Loucy (cell line): ENCODE results near the gene GCSH.

ENCODE experiments used
- H2AFZ ChIP-seq: fragments of 200-600 bp; sonication (generic); 2 replicates; pipeline ENCODE4 v1.6.0; 2016; ENCODE audit warnings: antibody characterized with exemption, mild to moderate bottlenecking, low read length, moderate library complexity
- H3F3A ChIP-seq: fragments of 200-600 bp; 2 replicates; pipeline ENCODE4 v1.6.0; 2016; ENCODE audit warnings: antibody characterized with exemption, low read depth, mild to moderate bottlenecking
- H3K27me3 ChIP-seq: fragments of 200-600 bp; sonication (generic); 2 replicates; pipeline ENCODE4 v1.6.1; 2014; ENCODE audit warnings: low read length, mild to moderate bottlenecking; ENCODE audit not compliant: insufficient read depth, poor library complexity, severe bottlenecking
- H3K36me3 ChIP-seq: fragments of 200-600 bp; sonication (generic); 2 replicates; pipeline ENCODE4 v1.6.1; 2016; ENCODE audit warnings: low read length; ENCODE audit not compliant: insufficient read depth
- H3K4me1 ChIP-seq: fragments of 200-600 bp; sonication (generic); 2 replicates; pipeline ENCODE4 v1.5.1; 2014; ENCODE audit warnings: low read length, mild to moderate bottlenecking; ENCODE audit not compliant: insufficient read depth, poor library complexity, severe bottlenecking
- H3K4me2 ChIP-seq: fragments of 200-600 bp; sonication (generic); 2 replicates; pipeline ENCODE4 v1.6.0; 2014; ENCODE audit warnings: antibody characterized with exemption, low read length, low read depth, mild to moderate bottlenecking; ENCODE audit not compliant: poor library complexity, severe bottlenecking
- H3K4me3 ChIP-seq: fragments of 200-600 bp; sonication (generic); 2 replicates; pipeline ENCODE4 v1.5.1; 2014; ENCODE audit warnings: low read length, mild to moderate bottlenecking, mixed read lengths; ENCODE audit not compliant: poor library complexity, severe bottlenecking
- H3K79me2 ChIP-seq: fragments of 200-600 bp; sonication (generic); 2 replicates; pipeline ENCODE4 v1.6.1; 2014; ENCODE audit warnings: low read length; ENCODE audit not compliant: insufficient read depth
- H3K9ac ChIP-seq: fragments of 200-600 bp; sonication (generic); 2 replicates; pipeline ENCODE4 v1.6.0; 2014; ENCODE audit warnings: mild to moderate bottlenecking, low read depth, low read length, moderate library complexity; ENCODE audit not compliant: poor library complexity, severe bottlenecking
- H3K9me2 ChIP-seq: fragments of 200-600 bp; sonication (generic); replicated peaks from 2 replicates; pipeline ENCODE4 v1.6.1; 2016; ENCODE audit warnings: low read depth, low read length, mixed read lengths
- H3K9me3 ChIP-seq: fragments of 200-600 bp; sonication (generic); 2 replicates; pipeline ENCODE4 v1.6.1; 2014; ENCODE audit warnings: mild to moderate bottlenecking, antibody characterized with exemption, low read length, low read depth; ENCODE audit not compliant: insufficient read depth
- H4K20me1 ChIP-seq: fragments of 200-600 bp; sonication (generic); 2 replicates; pipeline ENCODE4 v1.6.0; 2014; ENCODE audit warnings: antibody characterized with exemption, low read length, mild to moderate bottlenecking; ENCODE audit not compliant: insufficient read depth, poor library complexity, severe bottlenecking
- EZH2phosphoT487 ChIP-seq: fragments of 200-600 bp; IDR thresholded peaks from 2 replicates; pipeline ENCODE4 v1.6.1; 2018; ENCODE audit warnings: antibody characterized with exemption, mild to moderate bottlenecking, moderate library complexity, borderline replicate concordance
- TF ChIP-seq, protein P1 (sequence below): fragments of 200-600 bp; sonication (generic); conservative IDR thresholded peaks from 2 replicates; pipeline ENCODE4 v1.5.1; 2014; ENCODE audit warnings: mild to moderate bottlenecking, antibody characterized with exemption, low read length

GCSH gene

GRCh38 chr16:81136390-81137335 is 40.5 kb upstream of the GCSH start:
- Histone ChIP-seq H4K20me1 (no peaks in the 10 kb centered on the region), H3K27me3 (no peaks in the 10 kb centered on the region), H3K36me3 (no peaks in the 10 kb centered on the region), H3K79me2 (no peaks in the 10 kb centered on the region), H3K4me3 (no peak overlapping the region), H3F3A (no peaks in the 10 kb centered on the region), H3K9me3 (no peaks in the 10 kb centered on the region), H3K4me2 (no peak overlapping the region), H3K4me1 (no peaks in the 10 kb centered on the region), H3K9ac (no peak overlapping the region), H3K9me2 (no peaks in the 10 kb centered on the region), H2AFZ (no peak overlapping the region)
- TF ChIP-seq EZH2phosphoT487 = no peak
- TF ChIP-seq, protein P1, sequence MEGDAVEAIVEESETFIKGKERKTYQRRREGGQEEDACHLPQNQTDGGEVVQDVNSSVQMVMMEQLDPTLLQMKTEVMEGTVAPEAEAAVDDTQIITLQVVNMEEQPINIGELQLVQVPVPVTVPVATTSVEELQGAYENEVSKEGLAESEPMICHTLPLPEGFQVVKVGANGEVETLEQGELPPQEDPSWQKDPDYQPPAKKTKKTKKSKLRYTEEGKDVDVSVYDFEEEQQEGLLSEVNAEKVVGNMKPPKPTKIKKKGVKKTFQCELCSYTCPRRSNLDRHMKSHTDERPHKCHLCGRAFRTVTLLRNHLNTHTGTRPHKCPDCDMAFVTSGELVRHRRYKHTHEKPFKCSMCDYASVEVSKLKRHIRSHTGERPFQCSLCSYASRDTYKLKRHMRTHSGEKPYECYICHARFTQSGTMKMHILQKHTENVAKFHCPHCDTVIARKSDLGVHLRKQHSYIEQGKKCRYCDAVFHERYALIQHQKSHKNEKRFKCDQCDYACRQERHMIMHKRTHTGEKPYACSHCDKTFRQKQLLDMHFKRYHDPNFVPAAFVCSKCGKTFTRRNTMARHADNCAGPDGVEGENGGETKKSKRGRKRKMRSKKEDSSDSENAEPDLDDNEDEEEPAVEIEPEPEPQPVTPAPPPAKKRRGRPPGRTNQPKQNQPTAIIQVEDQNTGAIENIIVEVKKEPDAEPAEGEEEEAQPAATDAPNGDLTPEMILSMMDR = no peak

GRCh38 chr16:81130126-81130525 is 33.9 kb upstream of the GCSH start:
- H3K9me2 ChIP-seq = no peaks in the 10 kb centered on the region
- H3F3A ChIP-seq = no peaks in the 10 kb centered on the region
- H3K36me3 ChIP-seq = no peaks in the 10 kb centered on the region
- H3K9ac ChIP-seq = no peak overlapping the region
- no peak for TF ChIP-seq EZH2phosphoT487
- TF ChIP-seq, protein P1 = no peak
- no peak overlapping the region for H3K4me2 ChIP-seq
- H3K9me3 ChIP-seq = no peaks in the 10 kb centered on the region
- H3K27me3 ChIP-seq = no peaks in the 10 kb centered on the region
- H3K79me2 ChIP-seq = no peaks in the 10 kb centered on the region
- H2AFZ ChIP-seq = no peak overlapping the region
- no peak overlapping the region for H3K4me3 ChIP-seq
- no peaks in the 10 kb centered on the region for H3K4me1 ChIP-seq
- H4K20me1 ChIP-seq = no peaks in the 10 kb centered on the region

GRCh38 chr16:81128726-81129524 is 32.7 kb upstream of the GCSH start:
- H4K20me1 ChIP-seq = no peaks in the 10 kb centered on the region
- H3K9ac ChIP-seq = no peak overlapping the region
- H3F3A ChIP-seq = no peaks in the 10 kb centered on the region
- no peak overlapping the region for H2AFZ ChIP-seq
- no peaks in the 10 kb centered on the region for H3K4me1 ChIP-seq
- no peak overlapping the region for H3K4me2 ChIP-seq
- H3K79me2 ChIP-seq = no peaks in the 10 kb centered on the region
- no peaks in the 10 kb centered on the region for H3K27me3 ChIP-seq
- no peak overlapping the region for H3K4me3 ChIP-seq
- H3K36me3 ChIP-seq = no peaks in the 10 kb centered on the region
- H3K9me2 ChIP-seq = no peaks in the 10 kb centered on the region
- no peak for TF ChIP-seq EZH2phosphoT487
- TF ChIP-seq, protein P1 = no peak
- no peaks in the 10 kb centered on the region for H3K9me3 ChIP-seq
